GM03348 (cell line): ENCODE data around the gene TXNIP.

Experiments used
- DNase-seq: peaks from one replicate; pipeline ENCODE4 v3.0.0; 2012; ENCODE audit warnings: low spot score

Gene TXNIP

GRCh38 chr1:145963265-145964019 lies 32.9 kb downstream of the TXNIP start:
- peak; percentile 44 for DNase-seq

- peak; percentile 86 for DNase-seq
Observed at GRCh38 chr1:145962157-145963102, 33.9 kb downstream of the TXNIP start.

- DNase-seq: peak; percentile 57
Observed at GRCh38 chr1:145961425-145962156, 34.8 kb downstream of the TXNIP start.

- no peak for DNase-seq
Observed at GRCh38 chr1:145961109-145961424, 35.3 kb downstream of the TXNIP start.

GRCh38 chr1:145960468-145961108 lies 35.8 kb downstream of the TXNIP start:
- DNase-seq: peak; percentile 88

- DNase-seq: no peak
Observed at GRCh38 chr1:145959957-145960467, 36.4 kb downstream of the TXNIP start.

GRCh38 chr1:145959333-145959732 lies 37.0 kb downstream of the TXNIP start:
- no peak for DNase-seq

- no peak for DNase-seq
Observed at GRCh38 chr1:145958734-145959133, 37.6 kb downstream of the TXNIP start.

- peak; percentile 95 for DNase-seq
Observed at GRCh38 chr1:145957443-145958319, 38.7 kb downstream of the TXNIP start, which contains the start of gene LIX1L. TSS of gene LIX1L (minus strand) at chr1:145958017. CDS start at chr1:145957927, 90 bp downstream.

- no peak for DNase-seq
Observed at GRCh38 chr1:145956781-145957442, 39.5 kb downstream of the TXNIP start.

- no peak for DNase-seq
Observed at GRCh38 chr1:145956361-145956760, 40.0 kb downstream of the TXNIP start.

GRCh38 chr1:145955436-145955835 lies 40.9 kb downstream of the TXNIP start:
- peak; percentile 31 for DNase-seq

- peak; percentile 12 for DNase-seq
Observed at GRCh38 chr1:145953861-145954260, 42.5 kb downstream of the TXNIP start.

- no peak for DNase-seq
Observed at GRCh38 chr1:145952903-145953302, 43.5 kb downstream of the TXNIP start.

- no peak for DNase-seq
Observed at GRCh38 chr1:145951526-145951925, 44.9 kb downstream of the TXNIP start.

GRCh38 chr1:145949219-145949618 lies 47.2 kb downstream of the TXNIP start:
- DNase-seq: no peak

GRCh38 chr1:145947551-145947950 lies 48.8 kb downstream of the TXNIP start:
- DNase-seq: no peak

- DNase-seq: no peak
Observed at GRCh38 chr1:145946477-145946986, 49.8 kb downstream of the TXNIP start.

- DNase-seq: no peak
Observed at GRCh38 chr1:145944532-145944931, 51.8 kb downstream of the TXNIP start.

- peak; percentile 13 for DNase-seq
Observed at GRCh38 chr1:145942871-145943270, 53.5 kb downstream of the TXNIP start.
